Trophoblast cell (in vitro differentiated cells and primary cell): Measurements from ENCODE around the gene LIMD2.

Experiments
- DNase-seq, 2 donors: peaks; one replicate each; pipeline ENCODE4 v3.0.0-alpha.2; 2016
- H2AFZ ChIP-seq: 2 replicates; pipeline ENCODE4 v1.6.1; 2013; ENCODE audit warnings: low read length, moderate library complexity, mild to moderate bottlenecking; ENCODE audit not compliant: insufficient read depth, poor library complexity
- H2AK5ac ChIP-seq: 2 replicates; pipeline ENCODE4 v1.6.1; 2013; ENCODE audit warnings: mild to moderate bottlenecking, low read length
- H2BK120ac ChIP-seq: 2 replicates; pipeline ENCODE4 v1.6.1; 2013; ENCODE audit warnings: low read length, mild to moderate bottlenecking, moderate library complexity; ENCODE audit not compliant: insufficient read depth, poor library complexity
- H2BK12ac ChIP-seq: 2 replicates; pipeline ENCODE4 v1.6.1; 2013; ENCODE audit warnings: mild to moderate bottlenecking, low read length, moderate library complexity
- H2BK5ac ChIP-seq: 2 replicates; pipeline ENCODE4 v1.6.1; 2013; ENCODE audit warnings: low read length, low read depth, moderate library complexity, mild to moderate bottlenecking; ENCODE audit not compliant: poor library complexity
- H3K14ac ChIP-seq: 2 replicates; pipeline ENCODE4 v1.6.1; 2013; ENCODE audit warnings: mild to moderate bottlenecking, low read length
- H3K18ac ChIP-seq: 2 replicates; pipeline ENCODE4 v1.6.1; 2013; ENCODE audit warnings: mild to moderate bottlenecking, low read length
- H3K23ac ChIP-seq: 2 replicates; pipeline ENCODE4 v1.6.1; 2013; ENCODE audit warnings: low read length
- H3K27ac ChIP-seq: 2 replicates; pipeline ENCODE4 v1.5.1; 2013; ENCODE audit warnings: low read depth, mild to moderate bottlenecking, inconsistent platforms, low read length, moderate library complexity
- H3K27me3 ChIP-seq: 2 replicates; pipeline ENCODE4 v1.6.1; 2013; ENCODE audit warnings: inconsistent platforms, mild to moderate bottlenecking, low read length, moderate library complexity; ENCODE audit not compliant: insufficient read depth
- H3K36me3 ChIP-seq, 2 experiments: 1 replicate in 1 of 2; 2 replicates in 1 of 2; pipeline ENCODE4 v1.6.1; 2013; ENCODE audit warnings: low read length in 2 of 2, mild to moderate bottlenecking in 2 of 2, moderate library complexity in 1 of 2; ENCODE audit not compliant: insufficient read depth in 2 of 2, control insufficient read depth in 1 of 2
- H3K4ac ChIP-seq: 2 replicates; pipeline ENCODE4 v1.6.1; 2013; ENCODE audit warnings: low read depth, mild to moderate bottlenecking, low read length, moderate library complexity
- H3K4me1 ChIP-seq, 2 experiments: 1 replicate in 1 of 2; 2 replicates in 1 of 2; pipeline ENCODE4 v1.6.1; 2013; ENCODE audit warnings: low read length in 2 of 2, mild to moderate bottlenecking in 2 of 2, moderate library complexity in 1 of 2; ENCODE audit not compliant: insufficient read depth in 2 of 2, control insufficient read depth in 1 of 2
- H3K4me2 ChIP-seq: 2 replicates; pipeline ENCODE4 v1.6.1; 2013; ENCODE audit warnings: inconsistent platforms, mild to moderate bottlenecking, low read length, moderate library complexity
- H3K4me3 ChIP-seq: 2 replicates; pipeline ENCODE4 v1.5.1; 2013; ENCODE audit warnings: mild to moderate bottlenecking, low read depth, low read length, inconsistent platforms
- H3K79me1 ChIP-seq: one replicate; pipeline ENCODE4 v1.6.1; 2013; ENCODE audit warnings: low read length
- H3K79me2 ChIP-seq: 2 replicates; pipeline ENCODE4 v1.6.1; 2013; ENCODE audit warnings: low read length, mild to moderate bottlenecking; ENCODE audit not compliant: control insufficient read depth, insufficient read depth, poor library complexity
- H3K9ac ChIP-seq: 2 replicates; pipeline ENCODE4 v1.6.1; 2013; ENCODE audit warnings: mild to moderate bottlenecking, low read length
- H3K9me3 ChIP-seq: 2 replicates; pipeline ENCODE4 v1.6.1; 2013; ENCODE audit warnings: low read depth, mild to moderate bottlenecking, control low read depth, inconsistent platforms, low read length; ENCODE audit not compliant: insufficient read depth
- H4K12ac ChIP-seq: 2 replicates; pipeline ENCODE4 v1.6.1; 2013; ENCODE audit warnings: low read depth, mild to moderate bottlenecking, low read length, moderate library complexity
- H4K8ac ChIP-seq: 2 replicates; pipeline ENCODE4 v1.6.1; 2013; ENCODE audit warnings: low read depth, mild to moderate bottlenecking, low read length, moderate library complexity
- H4K91ac ChIP-seq: one replicate; pipeline ENCODE4 v1.6.1; 2013; ENCODE audit warnings: low read depth, mild to moderate bottlenecking, low read length, moderate library complexity
- WGBS: extraction: QIAGEN DNeasy Blood & Tissue Kit; methylation state at CpG from one replicate; pipeline ENCODE4 v1.1.7; 2013; ENCODE audit warnings: missing lambda C conversion rate; ENCODE audit not compliant: insufficient read length, insufficient coverage; ENCODE audit errors: extremely low coverage; 5-methylcytosine and 5-hydroxymethylcytosine counted together

LIMD2 gene

GRCh38 chr17:63716426-63716825 is 16.5 kb upstream of the LIMD2 start:
- DNase-seq: no peak
- Histone ChIP-seq H3K23ac (no peak overlapping the region), H3K18ac (no peak overlapping the region), H3K14ac (no peak overlapping the region), H3K4me1 (no peaks in the 10 kb centered on the region), H3K4me3 (no peak overlapping the region), H2AK5ac (no peak overlapping the region), H3K27ac (no peak overlapping the region), H2AFZ (no peak overlapping the region), H2BK120ac (no peak overlapping the region), H4K12ac (no peak overlapping the region), H3K4me2 (no peak overlapping the region), H3K27me3 (no peaks in the 10 kb centered on the region), H2BK12ac (no peak overlapping the region), H4K91ac (no peak overlapping the region), H4K8ac (no peak overlapping the region), H3K9me3 (no peaks in the 10 kb centered on the region), H3K9ac (no peak overlapping the region), H3K4ac (no peak overlapping the region), H3K79me1 (no peaks in the 10 kb centered on the region), H2BK5ac (no peak overlapping the region), H3K79me2 (no peaks in the 10 kb centered on the region), H3K36me3 (peaks cover 0 to 4% of the 10 kb centered on the region in 2 experiments)
- WGBS: no CpG with 5 or more reads among the region's 3 CpGs

GRCh38 chr17:63714550-63715277 is 14.8 kb upstream of the LIMD2 start:
- Histone ChIP-seq H2AFZ (no peak overlapping the region), H3K4me1 (no peaks in the 10 kb centered on the region), H3K4me2 (no peak overlapping the region), H2BK12ac (no peak overlapping the region), H2BK120ac (no peak overlapping the region), H3K4me3 (no peak overlapping the region), H3K9ac (no peak overlapping the region), H4K8ac (no peak overlapping the region), H2AK5ac (no peak overlapping the region), H3K79me1 (no peaks in the 10 kb centered on the region), H3K23ac (no peak overlapping the region), H4K12ac (no peak overlapping the region), H3K79me2 (no peaks in the 10 kb centered on the region), H3K14ac (no peak overlapping the region), H3K27me3 (no peaks in the 10 kb centered on the region), H4K91ac (no peak overlapping the region), H3K18ac (no peak overlapping the region), H3K27ac (no peak overlapping the region), H3K36me3 (peaks cover 4 to 9% of the 10 kb centered on the region in 2 experiments), H2BK5ac (no peak overlapping the region), H3K4ac (no peak overlapping the region), H3K9me3 (no peaks in the 10 kb centered on the region)
- WGBS: no CpG with 5 or more reads among the region's 10 CpGs
- DNase-seq: no peak

DNA sequence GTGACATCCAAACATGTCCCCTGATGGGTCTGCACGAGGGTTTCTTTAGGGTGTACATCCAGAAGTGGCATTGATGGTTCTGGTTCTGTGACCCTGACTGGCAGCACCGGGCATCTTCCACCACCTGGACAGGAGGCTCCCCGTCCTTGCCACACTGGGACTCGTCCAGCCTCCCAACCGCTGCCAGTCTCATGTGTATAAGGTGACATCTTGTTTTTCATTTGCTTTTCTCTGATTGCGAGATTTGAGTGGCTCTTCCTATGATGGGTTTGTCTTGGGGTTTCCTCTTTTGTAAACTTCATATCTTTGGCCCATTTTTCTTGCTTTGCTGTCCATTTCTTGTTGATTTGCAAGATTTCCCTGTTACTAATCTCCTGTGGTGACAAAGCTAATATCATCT is 9.2 kb upstream of the LIMD2 start:
- Histone ChIP-seq H2BK5ac (no peak overlapping the region), H3K27ac (no peak overlapping the region), H2BK120ac (no peak overlapping the region), H3K27me3 (no peaks in the 10 kb centered on the region), H4K8ac (no peak overlapping the region), H3K9ac (no peak overlapping the region), H3K79me2 (no peaks in the 10 kb centered on the region), H4K91ac (no peak overlapping the region), H4K12ac (no peak overlapping the region), H3K79me1 (no peaks in the 10 kb centered on the region), H3K9me3 (peaks cover 2% of the 10 kb centered on the region), H2AFZ (no peak overlapping the region), H2BK12ac (no peak overlapping the region), H3K4me1 (no peaks in the 10 kb centered on the region), H2AK5ac (no peak overlapping the region), H3K4me2 (no peak overlapping the region), H3K4me3 (no peak overlapping the region), H3K4ac (no peak overlapping the region), H3K18ac (no peak overlapping the region), H3K23ac (no peak overlapping the region), H3K14ac (no peak overlapping the region), H3K36me3 (peaks cover 13 to 23% of the 10 kb centered on the region in 2 experiments)
- whole genome bisulfite sequencing: no CpG with 5 or more reads among the region's 6 CpGs
- DNase-seq: no peak

DNA sequence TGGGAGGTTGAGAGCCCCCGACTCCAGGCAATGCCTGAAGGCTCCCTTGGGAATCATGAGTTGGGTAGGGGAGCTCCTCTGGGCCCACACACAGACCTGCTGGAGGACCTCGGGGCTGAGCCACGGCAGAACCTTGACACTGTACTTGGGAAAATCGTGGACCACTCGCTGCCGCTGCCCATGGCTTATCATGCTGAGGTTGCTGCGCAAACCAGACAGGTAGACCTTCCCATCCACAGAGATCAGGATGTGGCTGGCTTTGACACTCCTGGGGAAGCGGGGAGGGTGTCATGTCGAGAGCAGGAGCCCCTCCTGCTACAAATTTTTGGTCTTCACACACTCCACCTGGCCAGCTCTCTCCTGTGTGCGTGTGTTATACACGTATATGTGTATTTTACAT is 7.2 kb upstream of the LIMD2 start:
- no peaks in the 10 kb centered on the region for H3K4me1 ChIP-seq
- H4K12ac ChIP-seq: no peak overlapping the region
- no CpG with 5 or more reads among the region's 11 CpGs for WGBS
- no peak overlapping the region for H4K91ac ChIP-seq
- H3K9me3 ChIP-seq: peaks cover 2% of the 10 kb centered on the region
- no peak overlapping the region for H2AFZ ChIP-seq
- H3K27ac ChIP-seq: no peak overlapping the region
- no peaks in the 10 kb centered on the region for H3K79me1 ChIP-seq
- H3K79me2 ChIP-seq: no peaks in the 10 kb centered on the region
- H2AK5ac ChIP-seq: no peak overlapping the region
- no peak overlapping the region for H3K4ac ChIP-seq
- no peak overlapping the region for H3K4me3 ChIP-seq
- DNase-seq: no peak
- no peak overlapping the region for H3K14ac ChIP-seq
- no peak overlapping the region for H2BK12ac ChIP-seq
- no peak overlapping the region for H4K8ac ChIP-seq
- no peak overlapping the region for H2BK5ac ChIP-seq
- H3K23ac ChIP-seq: no peak overlapping the region
- H3K4me2 ChIP-seq: no peak overlapping the region
- no peak overlapping the region for H2BK120ac ChIP-seq
- H3K36me3 ChIP-seq: peaks cover 14 to 33% of the 10 kb centered on the region in 2 experiments
- no peak overlapping the region for H3K18ac ChIP-seq
- H3K9ac ChIP-seq: no peak overlapping the region
- no peaks in the 10 kb centered on the region for H3K27me3 ChIP-seq
